HepG2 (cell line): ENCODE measurements around the gene RPS6KA5. TPM values are rescaled to one million over a fixed set of nuclear protein-coding genes. Genes with fewer than 3 reads are reported as not detected.

Source experiments
- ATAC-seq: fragments of 200-7000 bp; cut with Tn5 transposase; 3 replicates; pipeline ENCODE4 v1.9.1; 2020; ENCODE audit warnings: mild to moderate bottlenecking, moderate library complexity
- BruUV-seq: library from RNA; stranded (reverse); fragments of 400-500 nt; replicated peaks from 2 replicates; lab custom pipeline; 2021; lab: Mats Ljungman, UMichigan
- CTCF ChIA-PET: fragments of 300-600 bp; formaldehyde crosslinking; extraction: SDS; loops from one replicate; lab custom pipeline; 2021; ENCODE audit warnings: low total read pairs, inconsistent platforms, low intra/inter-chr PET ratio; lab: Yijun Ruan, JAX
- POLR2A ChIA-PET: fragments of 350-600 bp; sonication (Branson Sonifier 250); formaldehyde crosslinking; loops from one replicate; lab custom pipeline; 2020; ENCODE audit warnings: antibody characterized with exemption, inconsistent platforms; lab: Yijun Ruan, JAX
- DNase-seq: peaks from one replicate; pipeline ENCODE4 v3.0.0-alpha.2; 2015; ENCODE audit warnings: low spot score
- FAIRE-seq: peaks from 3 replicates; lab custom pipeline; 2011; peaks lifted over from hg19 to GRCh38; lab: Jason Lieb, UNC
- H2AFZ ChIP-seq: one replicate; pipeline ENCODE4 v1.6.1; 2011; ENCODE audit warnings: low read length, inconsistent platforms
- H3K27ac ChIP-seq: fragments of 300-600 bp; 3 replicates; pipeline ENCODE4 v1.8.0; 2011; ENCODE audit warnings: mixed run types, mild to moderate bottlenecking, mixed read lengths, low read length, inconsistent platforms; ENCODE audit not compliant: insufficient read depth; ENCODE audit errors: extremely low read length
- H3K27me3 ChIP-seq, 2 experiments: fragments of 200-600 bp in 1 of 2; 2 replicates in 1 of 2; 3 replicates in 1 of 2; pipeline versions ENCODE4 v1.6.0 to v1.8.0; 2011; ENCODE audit warnings: low read length in 2 of 2, mild to moderate bottlenecking in 2 of 2, moderate library complexity in 2 of 2, inconsistent platforms in 1 of 2; ENCODE audit not compliant: insufficient read depth in 2 of 2, control insufficient read depth in 1 of 2
- H3K36me3 ChIP-seq, 2 experiments: fragments of 200-600 bp in 1 of 2; replicated peaks in 1 of 2; 2 replicates in 1 of 2; 3 replicates in 1 of 2; pipeline versions ENCODE4 v1.5.1 to v1.8.0; 2011; ENCODE audit warnings: low read length in 2 of 2, inconsistent platforms in 1 of 2; ENCODE audit not compliant: insufficient read depth in 2 of 2, control insufficient read depth in 1 of 2
- H3K4me1 ChIP-seq: 2 replicates; pipeline ENCODE4 v1.5.1; 2012; ENCODE audit warnings: low read length, inconsistent platforms; ENCODE audit not compliant: insufficient read depth
- H3K4me2 ChIP-seq: 2 replicates; pipeline ENCODE4 v1.6.0; 2011; ENCODE audit warnings: low read depth, low read length, inconsistent platforms
- H3K4me3 ChIP-seq, 3 experiments: fragments of 200-600 bp in 1 of 3; sonication (generic), shearing (Covaris generic) in 1 of 3; replicated peaks in 1 of 3; 2 replicates each; pipeline ENCODE4 v1.5.1; 2011 to 2016; ENCODE audit warnings: low read length in 3 of 3, inconsistent platforms in 2 of 3, low read depth in 2 of 3, mild to moderate bottlenecking in 2 of 3, control low read depth in 1 of 3, mixed read lengths in 1 of 3; ENCODE audit not compliant: insufficient read depth in 1 of 3
- H3K79me2 ChIP-seq: one replicate; pipeline ENCODE4 v1.6.1; 2011; ENCODE audit warnings: low read length, inconsistent platforms; ENCODE audit not compliant: insufficient read depth
- H3K9ac ChIP-seq: 2 replicates; pipeline ENCODE4 v1.6.0; 2011; ENCODE audit warnings: mild to moderate bottlenecking, low read depth, low read length, inconsistent platforms; ENCODE audit not compliant: insufficient read depth
- H3K9me3 ChIP-seq: 2 replicates; pipeline ENCODE4 v1.5.1; 2012; ENCODE audit warnings: mild to moderate bottlenecking, low read length
- H4K20me1 ChIP-seq: 2 replicates; pipeline ENCODE4 v1.6.0; 2011; ENCODE audit warnings: inconsistent platforms, mild to moderate bottlenecking, low read length, moderate library complexity; ENCODE audit not compliant: insufficient read depth
- DNMT3B ChIP-seq: conservative IDR thresholded peaks from 2 replicates; pipeline ENCODE4 v1.6.1; 2016; ENCODE audit warnings: missing biosample characterization, control low read depth
- FOXO1 ChIP-seq: sonication (generic); formaldehyde crosslinking; IDR thresholded peaks from 2 replicates; pipeline ENCODE4 v1.4.0; 2020; ENCODE audit warnings: missing genetic modification reagents
- HES4 ChIP-seq: sonication (generic); formaldehyde crosslinking; IDR thresholded peaks from 2 replicates; pipeline ENCODE4 v1.9.0; 2021; ENCODE audit warnings: mild to moderate bottlenecking, missing genetic modification reagents, borderline replicate concordance
- MTF2 ChIP-seq: sonication (generic); formaldehyde crosslinking; IDR thresholded peaks from 2 replicates; pipeline ENCODE4 v1.5.0; 2020; ENCODE audit warnings: missing genetic modification reagents, borderline replicate concordance
- PHF20 ChIP-seq: sonication (generic); formaldehyde crosslinking; IDR thresholded peaks from 2 replicates; pipeline ENCODE4 v1.5.0; 2020; ENCODE audit warnings: mild to moderate bottlenecking, missing genetic modification reagents
- SIX1 ChIP-seq: sonication (generic); formaldehyde crosslinking; IDR thresholded peaks from 2 replicates; pipeline ENCODE4 v1.4.0; 2020; ENCODE audit warnings: missing genetic modification reagents, borderline replicate concordance
- SMAD1 ChIP-seq: sonication (generic); formaldehyde crosslinking; IDR thresholded peaks from 2 replicates; pipeline ENCODE4 v1.4.0; 2020; ENCODE audit warnings: missing genetic modification reagents, low read depth, mild to moderate bottlenecking, borderline replicate concordance
- ZBTB7B ChIP-seq: sonication (generic); formaldehyde crosslinking; IDR thresholded peaks from 2 replicates; pipeline ENCODE4 v1.4.0; 2020; ENCODE audit warnings: missing genetic modification reagents
- ZNF350 ChIP-seq: sonication (generic); formaldehyde crosslinking; IDR thresholded peaks from 2 replicates; pipeline ENCODE4 v1.4.0; 2020; ENCODE audit warnings: mild to moderate bottlenecking, low read depth, missing genetic modification reagents, borderline replicate concordance
- ZNF572 ChIP-seq: sonication (generic); formaldehyde crosslinking; IDR thresholded peaks from 2 replicates; pipeline ENCODE4 v1.5.1; 2020; ENCODE audit warnings: mild to moderate bottlenecking, missing genetic modification reagents
- ZNF577 ChIP-seq: sonication (generic); formaldehyde crosslinking; IDR thresholded peaks from 2 replicates; pipeline ENCODE4 v1.4.0; 2020; ENCODE audit warnings: mild to moderate bottlenecking, low read depth, missing genetic modification reagents, borderline replicate concordance
- ZNF816 ChIP-seq: sonication (generic); formaldehyde crosslinking; IDR thresholded peaks from 2 replicates; pipeline ENCODE4 v1.8.0; 2022; ENCODE audit warnings: missing genetic modification reagents, mild to moderate bottlenecking, borderline replicate concordance
- ZNF850 ChIP-seq: sonication (generic); formaldehyde crosslinking; conservative IDR thresholded peaks from 2 replicates; pipeline ENCODE4 v1.9.0; 2021; ENCODE audit warnings: mild to moderate bottlenecking, missing genetic modification reagents
- WGBS: methylation state at CpG from one replicate; pipeline ENCODE4 v1.1.6; 2017; ENCODE audit warnings: low lambda C conversion rate; 5-methylcytosine and 5-hydroxymethylcytosine counted together
- in situ Hi-C: cut with HindIII; loops from 2 replicates; pipeline ENCODE4 v1.10.0; 2017; ENCODE audit warnings: low pct_unique_long_range_greater_than_20kb; ENCODE audit not compliant: extremely low pct_ligation_motif_present
- intact Hi-C: fragments of 100-400 bp; cut with micrococcal nuclease; formaldehyde crosslinking; loops from one replicate; pipeline ENCODE4 v1.10.0; 2022; ENCODE audit not compliant: unreplicated experiment
- polyA plus RNA-seq, 8 experiments: library from polyadenylated mRNA; depleted of rRNA in 3 of 8; stranded (reverse) in 7 of 8; unstranded in 1 of 8; fragments of >200 nt; fragmentation: Illumina TruSeq in 4 of 8; extraction: Trizol in 4 of 8; gene quantifications; 2 replicates each; pipeline versions ENCODE4 v1.2.1 to v1.2.3, GENCODE V29; 2011 to 2016; ENCODE audit warnings: low read depth in 4 of 8, missing spikeins in 1 of 8, mixed read lengths in 1 of 8; ENCODE audit not compliant: insufficient read depth in 1 of 8
- total RNA-seq, 5 experiments: library from RNA; depleted of rRNA; stranded (reverse); fragments of >200 nt; fragmentation: Illumina TruSeq; extraction: Trizol; gene quantifications; 2 replicates each; pipeline ENCODE4 v1.2.3, GENCODE V29; 2016; ENCODE audit warnings: low read depth in 1 of 5
- TF ChIP-seq, protein P1 (sequence below): sonication (generic); formaldehyde crosslinking; IDR thresholded peaks from 2 replicates; pipeline ENCODE4 v1.5.1; 2020; ENCODE audit warnings: mild to moderate bottlenecking, missing genetic modification reagents, moderate library complexity
- TF ChIP-seq, protein P2 (sequence below): sonication (generic); formaldehyde crosslinking; IDR thresholded peaks from 2 replicates; pipeline ENCODE4 v1.5.1; 2020; ENCODE audit warnings: mild to moderate bottlenecking, missing genetic modification reagents, borderline replicate concordance

Gene RPS6KA5
- total and polyA plus RNA-seq, 2 of the 13 experiments (the other 11 are each of a cell fraction or from before 2014, with no cell fraction given) = 0.50 to 0.58 TPM

DNA sequence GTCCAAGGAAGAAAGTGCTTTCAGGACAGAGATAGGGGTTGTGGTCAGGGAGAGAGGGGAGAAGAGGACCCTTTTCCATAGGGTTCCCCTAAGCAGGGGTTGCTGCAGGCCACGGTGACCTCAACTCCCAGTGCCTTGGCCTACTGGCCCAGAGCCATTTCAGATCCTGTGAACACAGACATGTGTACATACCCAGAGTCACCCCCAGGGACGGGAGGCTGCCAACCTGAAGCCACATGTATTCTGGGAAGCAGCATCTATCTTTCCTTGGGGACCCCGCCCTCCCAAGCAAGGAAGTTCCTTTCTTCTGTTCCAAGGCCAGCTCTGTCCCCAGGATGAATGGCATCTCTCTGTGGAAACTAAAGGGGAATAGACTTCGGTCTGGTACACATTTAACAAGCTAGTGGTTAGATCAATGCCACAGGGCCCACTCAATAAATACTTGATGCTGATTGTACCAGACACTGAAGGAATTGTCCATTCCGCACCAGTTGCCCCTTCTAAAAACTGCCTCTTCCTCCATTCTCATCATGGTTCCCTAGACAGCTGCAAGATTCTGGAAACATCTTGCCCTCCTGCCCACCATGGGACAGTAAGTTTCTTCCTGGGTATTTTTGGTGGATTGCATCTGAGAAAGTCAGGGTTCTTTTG lies 28.3 kb upstream of the RPS6KA5 start:
- H3K4me1 ChIP-seq = no peaks in the 10 kb centered on the region
- no peak for DNase-seq
- whole genome bisulfite sequencing = 28% methylated on average over 5 of the region's 5 CpGs
- intact Hi-C loops = no loop called here
- no peak for ATAC-seq
- H3K9ac ChIP-seq = no peak overlapping the region
- no peak overlapping the region for H2AFZ ChIP-seq
- FAIRE-seq = no peak
- ChIA-PET POLR2A (no interaction called here), CTCF (no interaction called here)
- H3K27ac ChIP-seq = no peak overlapping the region
- H3K4me2 ChIP-seq = no peak overlapping the region
- H3K4me3 ChIP-seq = no peak overlapping the region
- TF ChIP-seq, protein P1, sequence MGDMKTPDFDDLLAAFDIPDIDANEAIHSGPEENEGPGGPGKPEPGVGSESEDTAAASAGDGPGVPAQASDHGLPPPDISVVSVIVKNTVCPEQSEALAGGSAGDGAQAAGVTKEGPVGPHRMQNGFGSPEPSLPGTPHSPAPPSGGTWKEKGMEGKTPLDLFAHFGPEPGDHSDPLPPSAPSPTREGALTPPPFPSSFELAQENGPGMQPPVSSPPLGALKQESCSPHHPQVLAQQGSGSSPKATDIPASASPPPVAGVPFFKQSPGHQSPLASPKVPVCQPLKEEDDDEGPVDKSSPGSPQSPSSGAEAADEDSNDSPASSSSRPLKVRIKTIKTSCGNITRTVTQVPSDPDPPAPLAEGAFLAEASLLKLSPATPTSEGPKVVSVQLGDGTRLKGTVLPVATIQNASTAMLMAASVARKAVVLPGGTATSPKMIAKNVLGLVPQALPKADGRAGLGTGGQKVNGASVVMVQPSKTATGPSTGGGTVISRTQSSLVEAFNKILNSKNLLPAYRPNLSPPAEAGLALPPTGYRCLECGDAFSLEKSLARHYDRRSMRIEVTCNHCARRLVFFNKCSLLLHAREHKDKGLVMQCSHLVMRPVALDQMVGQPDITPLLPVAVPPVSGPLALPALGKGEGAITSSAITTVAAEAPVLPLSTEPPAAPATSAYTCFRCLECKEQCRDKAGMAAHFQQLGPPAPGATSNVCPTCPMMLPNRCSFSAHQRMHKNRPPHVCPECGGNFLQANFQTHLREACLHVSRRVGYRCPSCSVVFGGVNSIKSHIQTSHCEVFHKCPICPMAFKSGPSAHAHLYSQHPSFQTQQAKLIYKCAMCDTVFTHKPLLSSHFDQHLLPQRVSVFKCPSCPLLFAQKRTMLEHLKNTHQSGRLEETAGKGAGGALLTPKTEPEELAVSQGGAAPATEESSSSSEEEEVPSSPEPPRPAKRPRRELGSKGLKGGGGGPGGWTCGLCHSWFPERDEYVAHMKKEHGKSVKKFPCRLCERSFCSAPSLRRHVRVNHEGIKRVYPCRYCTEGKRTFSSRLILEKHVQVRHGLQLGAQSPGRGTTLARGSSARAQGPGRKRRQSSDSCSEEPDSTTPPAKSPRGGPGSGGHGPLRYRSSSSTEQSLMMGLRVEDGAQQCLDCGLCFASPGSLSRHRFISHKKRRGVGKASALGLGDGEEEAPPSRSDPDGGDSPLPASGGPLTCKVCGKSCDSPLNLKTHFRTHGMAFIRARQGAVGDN (CRISPR knock-in tag) = no peak
- TF ChIP-seq PHF20 (CRISPR knock-in tag) = no peak
- TF ChIP-seq MTF2 (CRISPR knock-in tag) = no peak
- TF ChIP-seq ZBTB7B (CRISPR knock-in tag) = no peak
- TF ChIP-seq HES4 = no peak
- TF ChIP-seq ZNF577 = no peak
- no peak for TF ChIP-seq ZNF850 (CRISPR knock-in tag)
- TF ChIP-seq ZNF350 = no peak
- TF ChIP-seq, protein P2, sequence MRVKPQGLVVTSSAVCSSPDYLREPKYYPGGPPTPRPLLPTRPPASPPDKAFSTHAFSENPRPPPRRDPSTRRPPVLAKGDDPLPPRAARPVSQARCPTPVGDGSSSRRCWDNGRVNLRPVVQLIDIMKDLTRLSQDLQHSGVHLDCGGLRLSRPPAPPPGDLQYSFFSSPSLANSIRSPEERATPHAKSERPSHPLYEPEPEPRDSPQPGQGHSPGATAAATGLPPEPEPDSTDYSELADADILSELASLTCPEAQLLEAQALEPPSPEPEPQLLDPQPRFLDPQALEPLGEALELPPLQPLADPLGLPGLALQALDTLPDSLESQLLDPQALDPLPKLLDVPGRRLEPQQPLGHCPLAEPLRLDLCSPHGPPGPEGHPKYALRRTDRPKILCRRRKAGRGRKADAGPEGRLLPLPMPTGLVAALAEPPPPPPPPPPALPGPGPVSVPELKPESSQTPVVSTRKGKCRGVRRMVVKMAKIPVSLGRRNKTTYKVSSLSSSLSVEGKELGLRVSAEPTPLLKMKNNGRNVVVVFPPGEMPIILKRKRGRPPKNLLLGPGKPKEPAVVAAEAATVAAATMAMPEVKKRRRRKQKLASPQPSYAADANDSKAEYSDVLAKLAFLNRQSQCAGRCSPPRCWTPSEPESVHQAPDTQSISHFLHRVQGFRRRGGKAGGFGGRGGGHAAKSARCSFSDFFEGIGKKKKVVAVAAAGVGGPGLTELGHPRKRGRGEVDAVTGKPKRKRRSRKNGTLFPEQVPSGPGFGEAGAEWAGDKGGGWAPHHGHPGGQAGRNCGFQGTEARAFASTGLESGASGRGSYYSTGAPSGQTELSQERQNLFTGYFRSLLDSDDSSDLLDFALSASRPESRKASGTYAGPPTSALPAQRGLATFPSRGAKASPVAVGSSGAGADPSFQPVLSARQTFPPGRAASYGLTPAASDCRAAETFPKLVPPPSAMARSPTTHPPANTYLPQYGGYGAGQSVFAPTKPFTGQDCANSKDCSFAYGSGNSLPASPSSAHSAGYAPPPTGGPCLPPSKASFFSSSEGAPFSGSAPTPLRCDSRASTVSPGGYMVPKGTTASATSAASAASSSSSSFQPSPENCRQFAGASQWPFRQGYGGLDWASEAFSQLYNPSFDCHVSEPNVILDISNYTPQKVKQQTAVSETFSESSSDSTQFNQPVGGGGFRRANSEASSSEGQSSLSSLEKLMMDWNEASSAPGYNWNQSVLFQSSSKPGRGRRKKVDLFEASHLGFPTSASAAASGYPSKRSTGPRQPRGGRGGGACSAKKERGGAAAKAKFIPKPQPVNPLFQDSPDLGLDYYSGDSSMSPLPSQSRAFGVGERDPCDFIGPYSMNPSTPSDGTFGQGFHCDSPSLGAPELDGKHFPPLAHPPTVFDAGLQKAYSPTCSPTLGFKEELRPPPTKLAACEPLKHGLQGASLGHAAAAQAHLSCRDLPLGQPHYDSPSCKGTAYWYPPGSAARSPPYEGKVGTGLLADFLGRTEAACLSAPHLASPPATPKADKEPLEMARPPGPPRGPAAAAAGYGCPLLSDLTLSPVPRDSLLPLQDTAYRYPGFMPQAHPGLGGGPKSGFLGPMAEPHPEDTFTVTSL (CRISPR knock-in tag) = no peak
- TF ChIP-seq ZNF816 (CRISPR knock-in tag) = no peak
- no peak for TF ChIP-seq DNMT3B (CRISPR knock-in tag)
- TF ChIP-seq FOXO1 = no peak
- no peak for TF ChIP-seq SMAD1 (CRISPR knock-in tag)
- no peak for TF ChIP-seq ZNF572 (CRISPR knock-in tag)
- TF ChIP-seq SIX1 (CRISPR knock-in tag) = no peak
- no peaks in the 10 kb centered on the region for H3K79me2 ChIP-seq
- in situ Hi-C loops = no loop called here
- no peaks in the 10 kb centered on the region for H3K36me3 ChIP-seq
- H3K9me3 ChIP-seq = no peaks in the 10 kb centered on the region
- no peaks in the 10 kb centered on the region; a peak in 1 of 5 replicates for H3K27me3 ChIP-seq
- no TSS peak for BruUV-seq
- no peaks in the 10 kb centered on the region for H4K20me1 ChIP-seq
